ENCODE measurements around the gene ZNF367. TPM values are rescaled to one million over a fixed set of nuclear protein-coding genes. Genes with fewer than 3 reads are reported as not detected.

Gene ZNF367
- polyA plus RNA-seq, 1 donor (not counting 4 experiments of a cell fraction or from before 2014, with no cell fraction given): 2.2 TPM

- DNase-seq (ENCODE audit: low read depth, low spot score) (no peak), FAIRE-seq (no peak)
- peak overlapping the region; percentile 78 to 90 (median 81) for H3K4me3 ChIP-seq (ENCODE audit: control insufficient read depth in 2 of 3, extremely low read depth in 1 of 3, insufficient read depth in 2 of 3, low read depth in 1 of 3, low read length in 3 of 3)
- no peaks in the 10 kb centered on the region for H3K9me3 ChIP-seq (ENCODE audit: control insufficient read depth, low read depth, low read length)
- peak overlapping the region; percentile 12 for H3K27ac ChIP-seq (ENCODE audit: control insufficient read depth, insufficient read depth, low read length)
- no peaks in the 10 kb centered on the region for H4K20me1 ChIP-seq (ENCODE audit: control insufficient read depth, extremely low read depth, insufficient read depth, low read length)
- H3K9ac ChIP-seq (ENCODE audit: control insufficient read depth, extremely low read depth, insufficient read depth, low read length): peak overlapping the region; percentile 75
- dilution Hi-C loops (cut with MboI; ENCODE audit: extremely low pct_ligation_motif_present, low sequenced_read_pairs): no loop called here
- no peaks in the 10 kb centered on the region for H3K27me3 ChIP-seq (ENCODE audit: control insufficient read depth, extremely low read depth, insufficient read depth, low read length)
- H3K9me1 ChIP-seq (ENCODE audit: control insufficient read depth, extremely low read depth, insufficient read depth, low read length): no peaks in the 10 kb centered on the region
- H3K79me2 ChIP-seq (ENCODE audit: control insufficient read depth, insufficient read depth, low read length): peaks cover 37% of the 10 kb centered on the region
- peak overlapping the region; percentile 78 for H2AFZ ChIP-seq (ENCODE audit: control insufficient read depth, low read length)
- no peaks in the 10 kb centered on the region for H3K36me3 ChIP-seq (ENCODE audit: control insufficient read depth in 2 of 2, extremely low read depth in 1 of 2, insufficient read depth in 2 of 2, low read length in 2 of 2)
- peaks cover 27% of the 10 kb centered on the region for H3K4me1 ChIP-seq (ENCODE audit: control insufficient read depth, extremely low read depth, insufficient read depth, low read length)
- H3K4me2 ChIP-seq (ENCODE audit: control insufficient read depth, extremely low read depth, insufficient read depth, low read depth, low read length): peak overlapping the region; percentile 84
- TF ChIP-seq CTCF (optimal IDR thresholded peaks at IDR 0.05 in 1 of 3, IDR thresholded peaks at IDR 0.05 in 1 of 3, conservative IDR thresholded peaks at IDR 0.05 in 1 of 3; ENCODE audit: extremely low read depth in 1 of 3, insufficient read depth in 2 of 3, low read length in 3 of 3): peak in 1 of 3 experiments; percentile 5
- no peak for TF ChIP-seq EZH2 (IDR thresholded peaks at IDR 0.05; ENCODE audit: low read length)
Observed at GRCh38 chr9:96417051-96417586, 1.1 kb downstream of the ZNF367 start.

- TF ChIP-seq EZH2 (IDR thresholded peaks at IDR 0.05; ENCODE audit: low read length): no peak
- TF ChIP-seq CTCF (optimal IDR thresholded peaks at IDR 0.05 in 1 of 3, IDR thresholded peaks at IDR 0.05 in 1 of 3, conservative IDR thresholded peaks at IDR 0.05 in 1 of 3; ENCODE audit: extremely low read depth in 1 of 3, insufficient read depth in 2 of 3, low read length in 3 of 3): peak in 1 of 3 experiments; percentile 2
- Histone ChIP-seq H3K4me1 (ENCODE audit: control insufficient read depth, extremely low read depth, insufficient read depth, low read length) (peaks cover 5% of the 10 kb centered on the region), H3K27me3 (ENCODE audit: control insufficient read depth, extremely low read depth, insufficient read depth, low read length) (no peaks in the 10 kb centered on the region), H3K79me2 (ENCODE audit: control insufficient read depth, insufficient read depth, low read length) (peaks cover 51% of the 10 kb centered on the region), H3K9ac (ENCODE audit: control insufficient read depth, extremely low read depth, insufficient read depth, low read length) (no peak overlapping the region), H3K36me3 (ENCODE audit: control insufficient read depth in 2 of 2, extremely low read depth in 1 of 2, insufficient read depth in 2 of 2, low read length in 2 of 2) (no peaks in the 10 kb centered on the region), H3K9me1 (ENCODE audit: control insufficient read depth, extremely low read depth, insufficient read depth, low read length) (no peaks in the 10 kb centered on the region), H3K27ac (ENCODE audit: control insufficient read depth, insufficient read depth, low read length) (no peak overlapping the region), H3K4me2 (ENCODE audit: control insufficient read depth, extremely low read depth, insufficient read depth, low read depth, low read length) (peak overlapping the region; percentile 2), H3K9me3 (ENCODE audit: control insufficient read depth, low read depth, low read length) (no peaks in the 10 kb centered on the region), H3K4me3 (ENCODE audit: control insufficient read depth in 2 of 3, extremely low read depth in 1 of 3, insufficient read depth in 2 of 3, low read depth in 1 of 3, low read length in 3 of 3) (no peak overlapping the region), H4K20me1 (ENCODE audit: control insufficient read depth, extremely low read depth, insufficient read depth, low read length) (no peaks in the 10 kb centered on the region), H2AFZ (ENCODE audit: control insufficient read depth, low read length) (no peak overlapping the region)
- dilution Hi-C loops (cut with MboI; ENCODE audit: extremely low pct_ligation_motif_present, low sequenced_read_pairs): no loop called here
- DNase-seq (ENCODE audit: low read depth, low spot score): no peak
- FAIRE-seq: no peak
Observed at GRCh38 chr9:96413302-96414221, 4.6 kb downstream of the ZNF367 start.

Data from keratinocyte (primary cell).